ENCODE measurements around the gene IL23A. TPM values are rescaled to one million over a fixed set of nuclear protein-coding genes. Genes with fewer than 3 reads are reported as not detected.
A peak's percentile ranks its signal among the peaks of the same experiment; 100 is the strongest.

Gene IL23A
- total RNA-seq, 2 experiments from 2014 or later = 47.6 to 48.5 TPM

DNA sequence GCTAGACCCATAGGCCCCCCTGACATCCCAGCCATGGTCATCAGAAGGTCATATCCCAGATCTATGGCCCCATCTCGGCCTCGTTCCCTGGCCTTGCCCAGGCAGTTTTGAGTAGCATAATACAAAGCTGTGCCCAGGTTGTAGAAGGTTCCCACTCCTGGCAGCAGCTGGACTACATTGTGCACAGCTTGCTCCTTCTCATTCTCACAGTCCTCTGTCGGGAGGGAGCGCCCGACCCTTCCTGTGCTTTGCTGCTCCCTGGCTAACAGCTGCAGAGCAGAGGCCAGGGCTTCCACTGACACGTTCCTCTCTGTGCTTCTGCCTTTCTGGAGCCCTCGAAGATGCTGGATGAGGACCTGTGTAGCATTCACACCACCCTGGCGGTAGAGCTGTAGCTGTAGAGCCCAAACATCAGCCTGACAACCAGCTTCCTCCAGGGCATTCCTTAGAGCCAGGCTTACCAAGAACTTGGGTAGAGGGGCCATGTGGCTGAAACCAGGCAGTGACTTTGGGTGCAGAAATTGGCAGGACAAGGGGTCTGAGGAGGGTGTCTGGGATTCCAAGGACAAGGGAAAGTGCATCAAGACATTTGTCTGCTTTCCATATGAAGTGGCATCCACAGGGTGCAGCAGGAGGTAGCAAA is 22.9 kb downstream of the IL23A start:
- no peaks in the 10 kb centered on the region for H3K27me3 Mint-ChIP-seq
- POLR2A ChIA-PET = interaction anchor here (0.5 to 5.3 kb wide), 5 partner anchors 10 to 258 kb away, joined by 3 to 58 read pairs (median 5); partner anchors contain the start of genes CNPY2, IL23A, PA2G4 and TIMELESS
- CTCF ChIA-PET = interaction anchor here (0.7 to 1.4 kb wide), 4 partner anchors 12 to 172 kb away, joined by 3 read pairs; no protein-coding TSS in a partner anchor
- no peaks in the 10 kb centered on the region for H3K9me3 Mint-ChIP-seq
- intact Hi-C loops (cut with micrococcal nuclease) = loop anchor here (2.0 to 5.0 kb wide), 3 partner anchors 61 to 276 kb away; partner anchors contain the start of genes ANKRD52 and CS
- H3K36me3 Mint-ChIP-seq = peaks cover 4% of the 10 kb centered on the region
- peaks cover 16% of the 10 kb centered on the region for H3K4me1 Mint-ChIP-seq (ENCODE audit: low read depth)
- H3K27ac Mint-ChIP-seq = peak overlapping the region; percentile 30
- no peak for DNase-seq
- H3K4me3 Mint-ChIP-seq = peak overlapping the region; percentile 89

DNA sequence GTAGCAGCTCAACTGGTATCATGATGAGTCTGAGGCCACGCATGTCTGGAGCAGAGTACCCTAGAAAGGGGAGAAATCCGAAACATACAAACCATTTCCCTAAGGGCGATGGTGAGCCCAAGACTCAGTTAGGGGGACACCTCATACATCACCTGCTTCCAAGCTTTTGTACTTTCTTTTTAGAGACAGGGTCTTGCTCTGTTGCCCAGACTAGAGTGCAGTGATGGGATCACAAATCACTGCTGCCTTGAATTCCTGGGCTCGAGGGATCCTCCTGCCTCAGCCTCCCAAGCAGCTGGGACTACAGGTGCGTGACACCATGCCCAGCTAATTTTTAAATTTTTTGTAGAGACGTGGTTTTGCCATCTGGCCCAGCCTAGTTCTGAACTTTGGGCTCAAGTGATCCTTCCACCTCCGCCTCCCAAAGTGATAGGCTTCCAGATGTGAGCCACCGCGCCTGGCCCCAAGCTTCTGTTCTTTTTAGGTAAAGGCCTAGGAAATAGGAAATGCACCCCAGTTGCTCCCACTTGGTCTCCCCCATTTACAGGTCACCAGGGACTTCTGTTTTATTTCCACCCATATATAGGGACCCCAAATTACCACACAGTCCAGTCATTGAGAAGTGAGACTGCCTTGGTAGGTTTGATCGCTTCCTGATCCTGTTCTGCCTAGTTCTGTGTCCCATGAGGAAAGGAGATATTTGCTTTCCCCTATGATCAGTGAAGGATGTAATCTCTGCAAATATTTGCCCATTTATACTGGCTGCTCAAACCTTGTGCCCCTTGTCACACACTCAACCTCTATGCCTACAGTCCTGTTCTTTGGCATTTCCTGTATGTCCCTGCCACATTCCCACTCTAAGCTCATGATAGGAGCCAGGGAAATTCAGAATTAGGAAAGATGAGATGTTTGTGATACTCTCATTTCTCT is 23.7 kb downstream of the IL23A start, which contains the start of gene APOF:
APOF (minus strand) TSS at position 728 of the 930 bp plus-strand sequence; CDS start at position 616, 112 bp downstream.
- CTCF ChIA-PET = interaction anchor here (0.7 to 1.3 kb wide), 2 partner anchors 11 to 48 kb away, joined by 3 read pairs; no protein-coding TSS in a partner anchor
- H3K9me3 Mint-ChIP-seq = no peaks in the 10 kb centered on the region
- H3K27ac Mint-ChIP-seq = no peak within 1 kb of the TSS
- peaks cover 16% of the 10 kb centered on the region for H3K4me1 Mint-ChIP-seq (ENCODE audit: low read depth)
- POLR2A ChIA-PET = interaction anchor here (1.2 to 5.3 kb wide), 2 partner anchors 24 to 258 kb away, joined by 3 to 58 read pairs; partner anchors contain the start of genes IL23A and PA2G4
- intact Hi-C loops (cut with micrococcal nuclease) = loop anchor here (5.0 kb wide), 1 partner anchor 275 kb away; no protein-coding TSS in a partner anchor
- no peaks in the 10 kb centered on the region for H3K27me3 Mint-ChIP-seq
- peak within 1 kb of the TSS; percentile 89 for H3K4me3 Mint-ChIP-seq
- no peak for DNase-seq
- peaks cover 4% of the 10 kb centered on the region for H3K36me3 Mint-ChIP-seq

DNA sequence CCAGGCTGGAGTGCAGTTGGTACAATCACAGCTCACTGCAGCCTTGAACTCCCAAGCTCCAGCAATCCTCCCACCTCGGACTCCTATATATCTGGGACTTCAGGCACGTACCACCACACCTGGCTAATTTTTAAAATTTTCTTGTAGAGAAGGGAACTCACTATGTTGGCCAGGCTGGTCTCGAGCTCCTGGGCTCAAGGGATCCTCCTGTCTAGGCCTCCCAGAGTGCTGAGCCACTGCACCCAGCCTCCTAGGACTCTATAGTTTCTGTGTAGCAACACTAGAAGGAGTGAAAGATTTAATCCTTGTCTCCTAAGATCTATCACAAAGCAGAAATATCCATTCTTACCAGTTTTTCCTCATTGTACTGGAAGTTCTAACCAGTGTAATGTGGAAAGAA is 28.3 kb downstream of the IL23A start:
- Mint-ChIP-seq H3K9me3 (no peaks in the 10 kb centered on the region), H3K27ac (no peak overlapping the region), H3K4me3 (no peak overlapping the region), H3K36me3 (no peaks in the 10 kb centered on the region), H3K27me3 (no peaks in the 10 kb centered on the region), H3K4me1 (ENCODE audit: low read depth) (no peaks in the 10 kb centered on the region)
- no peak for DNase-seq
- CTCF ChIA-PET = no interaction called here
- intact Hi-C loops (cut with micrococcal nuclease) = no loop called here
- POLR2A ChIA-PET = no interaction called here

DNA sequence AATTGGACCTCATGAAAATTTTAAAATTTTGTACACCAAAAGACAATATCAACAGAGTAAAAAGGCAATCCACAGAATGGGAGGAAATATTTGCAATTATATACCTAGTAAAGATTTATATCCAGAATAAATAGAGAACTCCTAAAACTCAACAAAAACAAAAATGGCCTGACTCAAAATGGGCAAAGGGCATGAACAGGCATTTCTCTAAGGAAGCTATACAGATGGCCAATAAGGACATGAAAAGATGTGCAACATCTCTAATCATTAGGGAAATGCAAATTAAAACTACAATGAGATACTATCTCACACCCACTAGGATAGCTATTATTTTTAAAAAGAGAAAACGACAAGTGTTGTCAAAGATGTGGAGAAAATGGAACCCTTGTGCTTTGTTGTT is 34.8 kb downstream of the IL23A start:
- Mint-ChIP-seq H3K9me3 (no peaks in the 10 kb centered on the region), H3K36me3 (no peaks in the 10 kb centered on the region), H3K4me3 (no peak overlapping the region), H3K27ac (no peak overlapping the region), H3K4me1 (ENCODE audit: low read depth) (peaks cover 3% of the 10 kb centered on the region), H3K27me3 (peaks cover 1% of the 10 kb centered on the region)
- CTCF ChIA-PET = interaction anchor here (1.2 kb wide), 1 partner anchor 11 kb away, joined by 3 read pairs; the partner anchor contains the start of gene APOF
- DNase-seq = no peak
- intact Hi-C loops (cut with micrococcal nuclease) = no loop called here
- POLR2A ChIA-PET = no interaction called here

DNA sequence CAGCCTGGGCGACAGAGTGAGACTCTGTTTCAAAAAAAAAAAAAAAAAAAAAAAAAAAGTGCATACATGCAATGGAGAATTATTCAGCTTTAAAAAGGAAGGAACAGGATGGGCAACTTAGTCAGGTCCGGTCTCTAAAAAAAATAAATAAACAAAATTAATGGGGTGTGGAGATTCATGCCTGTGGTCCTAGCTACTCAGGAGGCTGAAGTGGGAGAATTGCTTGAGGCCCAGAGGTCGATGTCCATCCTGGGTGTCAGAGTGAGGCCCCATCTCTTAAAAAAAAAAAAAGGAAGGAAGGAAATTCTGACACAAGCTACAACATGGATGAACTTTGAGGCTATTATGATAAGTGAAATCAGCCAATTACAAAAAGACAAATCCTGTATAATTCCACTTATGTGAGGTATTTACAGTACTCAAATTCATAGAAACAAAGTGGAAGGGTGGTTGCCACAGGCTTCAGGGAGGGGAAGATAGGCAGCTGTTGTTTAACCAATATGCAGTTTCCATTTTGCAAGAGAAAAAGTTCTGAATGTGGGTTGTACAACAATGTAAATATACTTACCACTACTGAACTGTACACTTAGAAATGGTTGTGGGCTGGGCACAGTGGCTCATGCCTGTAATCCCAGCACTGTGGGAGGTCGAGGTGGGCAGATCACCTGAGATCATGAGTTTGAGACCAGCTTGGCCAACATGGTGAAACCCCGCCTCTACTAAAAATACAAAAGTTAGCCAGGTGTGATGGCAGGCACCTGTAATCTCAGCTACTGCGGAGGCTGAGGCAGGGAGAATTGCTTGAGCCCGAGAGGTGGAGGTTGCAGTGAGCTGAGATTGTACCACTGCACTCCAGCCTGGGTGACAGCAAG is 36.3 kb downstream of the IL23A start:
- Mint-ChIP-seq H3K4me3 (no peak overlapping the region), H3K36me3 (no peaks in the 10 kb centered on the region), H3K9me3 (no peaks in the 10 kb centered on the region), H3K4me1 (ENCODE audit: low read depth) (peaks cover 3% of the 10 kb centered on the region), H3K27me3 (peaks cover 1% of the 10 kb centered on the region), H3K27ac (no peak overlapping the region)
- no peak for DNase-seq
- ChIA-PET POLR2A (no interaction called here), CTCF (interaction anchor here (0.6 to 1.2 kb wide), 4 partner anchors 12 to 109 kb away, joined by 3 to 5 read pairs (median 3); no protein-coding TSS in a partner anchor)
- intact Hi-C loops (cut with micrococcal nuclease) = no loop called here

DNA sequence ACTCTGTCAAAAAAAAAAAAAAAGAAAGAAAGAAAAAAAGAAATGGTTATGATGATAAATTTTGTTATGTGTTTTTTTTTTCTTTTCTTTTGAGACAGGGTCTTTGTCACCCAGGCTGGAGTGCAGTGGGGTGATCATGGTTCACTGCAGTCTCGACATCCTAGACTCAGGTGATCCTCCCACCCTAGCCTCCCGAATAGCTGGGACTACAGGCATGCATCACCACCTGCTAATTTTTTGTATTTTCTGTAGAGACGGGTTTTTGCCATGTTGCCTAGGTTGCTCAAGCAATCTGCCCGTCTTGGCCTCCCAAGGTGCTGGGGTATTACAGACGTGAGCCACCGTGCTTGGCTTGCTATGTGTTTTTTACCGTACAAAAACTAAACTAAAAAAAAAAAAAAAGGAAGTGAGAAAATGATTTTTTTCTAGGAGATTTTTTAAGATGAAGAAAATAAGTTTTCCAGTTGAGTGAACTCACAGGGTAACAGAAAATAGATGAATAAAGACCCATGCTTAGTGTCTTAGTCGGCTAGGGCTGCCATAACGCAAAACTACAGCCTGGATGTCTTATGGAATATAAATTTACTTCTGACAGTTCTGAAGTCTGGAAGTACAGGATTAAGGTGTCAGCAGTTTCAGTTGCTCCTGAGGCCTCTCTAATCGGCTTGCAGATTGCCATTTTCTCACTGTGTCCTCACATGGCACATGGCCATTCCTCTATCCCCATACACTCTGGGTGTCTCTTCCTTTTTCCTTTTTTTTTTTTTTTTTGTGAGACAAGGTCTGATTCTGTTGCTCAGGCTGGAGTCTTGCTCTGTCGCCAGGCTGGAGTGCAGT is 37.1 kb downstream of the IL23A start:
- no peak overlapping the region for H3K27ac Mint-ChIP-seq
- peaks cover 1% of the 10 kb centered on the region for H3K27me3 Mint-ChIP-seq
- CTCF ChIA-PET = interaction anchor here (1.2 to 2.6 kb wide), 2 partner anchors 18 to 88 kb away, joined by 3 to 12 read pairs; no protein-coding TSS in a partner anchor
- POLR2A ChIA-PET = no interaction called here
- intact Hi-C loops (cut with micrococcal nuclease) = no loop called here
- H3K36me3 Mint-ChIP-seq = no peaks in the 10 kb centered on the region
- H3K9me3 Mint-ChIP-seq = no peaks in the 10 kb centered on the region
- H3K4me1 Mint-ChIP-seq (ENCODE audit: low read depth) = peaks cover 3% of the 10 kb centered on the region
- DNase-seq = no peak
- no peak overlapping the region for H3K4me3 Mint-ChIP-seq

DNA sequence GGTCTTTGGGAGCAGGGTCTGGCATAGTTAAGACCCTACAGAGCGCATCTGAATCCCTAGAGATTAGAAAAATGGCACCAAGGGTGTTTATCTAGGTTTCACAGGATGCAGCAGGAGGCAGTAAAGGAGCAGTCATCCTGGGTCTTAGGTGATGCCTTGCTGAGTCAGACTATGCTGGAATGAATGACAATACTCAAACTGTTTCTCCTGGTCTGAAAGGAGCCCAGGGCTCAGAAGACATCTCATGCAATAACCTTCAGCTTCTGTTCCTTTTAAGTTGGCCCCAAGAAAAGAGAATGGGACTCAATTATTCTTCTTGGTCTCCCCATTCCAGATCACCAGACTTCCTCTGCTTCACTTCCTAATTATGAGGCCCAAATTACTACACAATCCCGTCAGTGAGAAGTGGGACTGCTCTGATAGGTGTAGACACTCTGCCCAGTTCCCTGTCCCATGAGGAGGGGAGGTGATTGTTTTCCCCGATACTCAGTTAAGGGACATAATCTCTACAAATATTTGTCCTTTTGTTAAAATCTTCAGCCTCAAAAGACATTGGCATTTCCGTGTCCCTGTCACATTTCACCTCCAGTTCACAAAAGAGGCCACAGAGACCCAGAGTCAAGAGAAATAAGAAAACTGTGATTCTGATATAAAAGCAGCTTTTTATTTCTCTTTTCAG is 38.8 kb downstream of the IL23A start:
- intact Hi-C loops (cut with micrococcal nuclease) = loop anchor here (1.0 kb wide), 1 partner anchor 87 kb away; no protein-coding TSS in a partner anchor
- Mint-ChIP-seq H3K9me3 (no peaks in the 10 kb centered on the region), H3K4me3 (no peak overlapping the region), H3K27me3 (peaks cover 1% of the 10 kb centered on the region), H3K27ac (no peak overlapping the region), H3K4me1 (ENCODE audit: low read depth) (peaks cover 3% of the 10 kb centered on the region), H3K36me3 (no peaks in the 10 kb centered on the region)
- CTCF ChIA-PET = interaction anchor here (2.6 kb wide), 1 partner anchor 87 kb away, joined by 12 read pairs; no protein-coding TSS in a partner anchor
- POLR2A ChIA-PET = no interaction called here
- DNase-seq = peak; percentile 29

DNA sequence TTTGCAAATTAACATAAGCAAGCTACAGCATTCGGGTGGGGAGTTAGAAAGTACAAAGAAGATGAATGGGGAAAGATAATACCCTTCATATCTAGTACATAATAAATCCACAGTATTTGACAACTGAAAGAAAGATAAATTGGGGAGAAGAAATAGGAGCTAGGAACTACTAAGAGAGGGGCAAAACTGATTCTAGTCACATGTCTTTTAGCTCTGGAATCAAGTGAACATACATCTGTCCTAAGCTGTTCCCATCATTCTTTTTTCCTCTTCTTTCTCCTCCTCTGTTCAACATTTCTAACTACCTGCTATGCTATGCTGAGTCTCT is 39.3 kb downstream of the IL23A start:
- Mint-ChIP-seq H3K4me1 (ENCODE audit: low read depth) (peaks cover 3% of the 10 kb centered on the region), H3K4me3 (no peak overlapping the region), H3K27ac (no peak overlapping the region), H3K9me3 (no peaks in the 10 kb centered on the region), H3K36me3 (no peaks in the 10 kb centered on the region), H3K27me3 (peaks cover 1% of the 10 kb centered on the region)
- ChIA-PET POLR2A (interaction anchor here (0.7 kb wide), 1 partner anchor 537 kb away, joined by 3 read pairs; no protein-coding TSS in a partner anchor), CTCF (interaction anchor here (2.6 kb wide), 1 partner anchor 86 kb away, joined by 12 read pairs; no protein-coding TSS in a partner anchor)
- intact Hi-C loops (cut with micrococcal nuclease) = loop anchor here (1.0 kb wide), 1 partner anchor 86 kb away; no protein-coding TSS in a partner anchor
- no peak for DNase-seq

DNA sequence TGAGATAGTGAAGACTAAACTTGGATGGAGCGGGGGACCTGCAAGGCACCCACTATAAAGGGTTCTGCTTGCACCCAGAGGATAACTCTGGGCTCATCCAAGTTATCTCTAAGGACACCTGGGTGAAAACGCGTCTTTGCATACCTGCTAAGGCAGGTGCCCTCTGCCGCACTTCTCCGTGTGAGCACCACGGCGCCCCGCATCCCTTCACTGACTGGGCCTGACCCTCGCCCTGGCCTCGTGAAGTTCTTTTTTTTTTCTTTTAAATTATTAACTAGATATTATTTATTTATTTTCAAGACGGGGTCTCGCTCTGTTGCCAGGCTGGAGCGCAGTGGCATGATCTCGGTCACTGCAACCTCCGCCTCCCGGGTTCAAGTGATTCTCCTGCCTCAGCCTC is 43.9 kb downstream of the IL23A start:
- Mint-ChIP-seq H3K4me3 (no peak overlapping the region), H3K27me3 (no peaks in the 10 kb centered on the region), H3K36me3 (no peaks in the 10 kb centered on the region), H3K9me3 (no peaks in the 10 kb centered on the region), H3K27ac (no peak overlapping the region), H3K4me1 (ENCODE audit: low read depth) (peaks cover under 1% of the 10 kb centered on the region)
- intact Hi-C loops (cut with micrococcal nuclease) = no loop called here
- ChIA-PET CTCF (no interaction called here), POLR2A (interaction anchor here (1.1 to 1.2 kb wide), 2 partner anchors 140 to 263 kb away, joined by 3 read pairs; partner anchors contain the start of gene ATP5F1B)
- DNase-seq = no peak

DNA sequence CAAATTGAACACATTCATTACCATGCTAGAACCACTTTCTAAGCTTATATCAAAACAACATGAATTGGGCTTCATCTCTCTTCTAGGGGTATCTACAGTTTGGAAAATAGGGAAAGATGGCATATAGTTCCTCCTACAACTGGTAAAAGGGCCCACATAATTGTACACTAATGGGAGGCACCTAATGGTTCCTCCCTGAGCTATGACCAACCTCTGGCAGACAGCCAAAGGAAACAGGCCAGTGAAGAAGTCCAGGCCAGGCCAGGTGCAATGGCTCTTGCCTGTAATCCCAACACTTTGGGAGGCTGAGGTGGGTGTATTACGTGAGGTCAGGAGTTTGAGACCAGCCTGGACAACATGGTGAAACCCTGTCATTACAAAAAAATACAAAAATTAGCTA is 47.2 kb downstream of the IL23A start:
- Mint-ChIP-seq H3K27me3 (no peaks in the 10 kb centered on the region), H3K27ac (no peak overlapping the region), H3K9me3 (no peaks in the 10 kb centered on the region), H3K4me3 (no peak overlapping the region), H3K36me3 (no peaks in the 10 kb centered on the region), H3K4me1 (ENCODE audit: low read depth) (no peaks in the 10 kb centered on the region)
- CTCF ChIA-PET = no interaction called here
- intact Hi-C loops (cut with micrococcal nuclease) = no loop called here
- POLR2A ChIA-PET = no interaction called here
- no peak for DNase-seq

Measured in activated CD4-positive, alpha-beta memory T cell treated with anti-CD3 and anti-CD28 coated beads for 36 hours (primary cell).